Ectodermal cell (in vitro differentiated cells): ENCODE measurements around the gene RNASE8.

Experiments
- H3K27ac ChIP-seq: 2 replicates; pipeline ENCODE4 v1.7.0; 2013; ENCODE audit warnings: mild to moderate bottlenecking, low read depth, low read length; ENCODE audit not compliant: insufficient read depth, poor library complexity, severe bottlenecking
- H3K27me3 ChIP-seq: 2 replicates; pipeline ENCODE4 v1.7.0; 2013; ENCODE audit warnings: mild to moderate bottlenecking, low read length; ENCODE audit not compliant: insufficient read depth, control insufficient read depth, poor library complexity, severe bottlenecking
- H3K36me3 ChIP-seq: one replicate; pipeline ENCODE4 v1.7.0; 2013; ENCODE audit warnings: low read length; ENCODE audit not compliant: control insufficient read depth, insufficient read depth
- H3K4me1 ChIP-seq: one replicate; pipeline ENCODE4 v1.7.0; 2013; ENCODE audit warnings: low read length; ENCODE audit not compliant: control insufficient read depth, insufficient read depth
- H3K4me3 ChIP-seq: 2 replicates; pipeline ENCODE4 v1.7.0; 2013; ENCODE audit warnings: low read depth, low read length, control low read depth; ENCODE audit not compliant: insufficient read depth
- H3K9me3 ChIP-seq: 2 replicates; pipeline ENCODE4 v1.7.0; 2013; ENCODE audit warnings: mild to moderate bottlenecking, low read length, moderate library complexity; ENCODE audit not compliant: control insufficient read depth
- WGBS, 2 experiments: methylation state at CpG; one replicate each; pipeline ENCODE4 v1.1.7; 2013; ENCODE audit warnings: missing lambda C conversion rate in 2 of 2; 5-methylcytosine and 5-hydroxymethylcytosine counted together

The RNASE8 gene

GRCh38 chr14:21092273-21093011 is 34.8 kb downstream of the RNASE8 start:
- peak overlapping the region; percentile 56 for H3K27ac ChIP-seq
- peaks cover 41% of the 10 kb centered on the region for H3K36me3 ChIP-seq
- H3K4me1 ChIP-seq: peaks cover 44% of the 10 kb centered on the region

GRCh38 chr14:21093018-21093417 is 35.4 kb downstream of the RNASE8 start:
- no peak overlapping the region for H3K4me3 ChIP-seq
- H3K27ac ChIP-seq: no peak overlapping the region
- no peaks in the 10 kb centered on the region for H3K27me3 ChIP-seq
- H3K4me1 ChIP-seq: peaks cover 44% of the 10 kb centered on the region
- WGBS, 2 experiments: 85 to 87% methylated on average over 36 of the region's 36 CpGs
- no peaks in the 10 kb centered on the region for H3K9me3 ChIP-seq
- H3K36me3 ChIP-seq: peaks cover 41% of the 10 kb centered on the region

More at GRCh38 chr14:21092273-21093011, 34.8 kb downstream of the RNASE8 start:
- WGBS, 2 experiments: 67% methylated on average over 59 of the region's 59 CpGs
- no peaks in the 10 kb centered on the region for H3K9me3 ChIP-seq
- H3K4me3 ChIP-seq: no peak overlapping the region
- no peaks in the 10 kb centered on the region for H3K27me3 ChIP-seq

- 9 to 10% methylated on average over 7 of the region's 7 CpGs for WGBS, 2 experiments
- peaks cover 46% of the 10 kb centered on the region for H3K4me1 ChIP-seq
- H3K36me3 ChIP-seq: peaks cover 37% of the 10 kb centered on the region
- no peaks in the 10 kb centered on the region for H3K27me3 ChIP-seq
- H3K9me3 ChIP-seq: no peaks in the 10 kb centered on the region
- H3K4me3 ChIP-seq: peak overlapping the region; percentile 35
- H3K27ac ChIP-seq: peak overlapping the region; percentile 99
Observed at GRCh38 chr14:21093769-21094681, 36.4 kb downstream of the RNASE8 start.

GRCh38 chr14:21095430-21096205 is 38.0 kb downstream of the RNASE8 start:
- H3K27ac ChIP-seq: no peak overlapping the region
- 86 to 87% methylated on average over 5 to 6 of the region's 6 CpGs for WGBS, 2 experiments
- no peaks in the 10 kb centered on the region for H3K27me3 ChIP-seq
- H3K36me3 ChIP-seq: peaks cover 23% of the 10 kb centered on the region
- no peaks in the 10 kb centered on the region for H3K9me3 ChIP-seq
- H3K4me1 ChIP-seq: peaks cover 55% of the 10 kb centered on the region
- peak overlapping the region; percentile 76 for H3K4me3 ChIP-seq

GRCh38 chr14:21096438-21096837 is 38.8 kb downstream of the RNASE8 start:
- Histone ChIP-seq H3K36me3 (peaks cover 15% of the 10 kb centered on the region), H3K4me3 (peak overlapping the region; percentile 76), H3K27me3 (no peaks in the 10 kb centered on the region), H3K4me1 (peaks cover 55% of the 10 kb centered on the region), H3K27ac (no peak overlapping the region), H3K9me3 (no peaks in the 10 kb centered on the region)
- WGBS, 2 experiments: 82 to 83% methylated on average over 3 of the region's 3 CpGs

- H3K27me3 ChIP-seq: no peaks in the 10 kb centered on the region
- peaks cover 9% of the 10 kb centered on the region for H3K36me3 ChIP-seq
- 19 to 22% methylated on average over 9 to 10 of the region's 10 CpGs for WGBS, 2 experiments
- H3K9me3 ChIP-seq: no peaks in the 10 kb centered on the region
- H3K4me1 ChIP-seq: peaks cover 50% of the 10 kb centered on the region
- peak overlapping the region; percentile 76 for H3K4me3 ChIP-seq
- peak overlapping the region; percentile 88 for H3K27ac ChIP-seq
Observed at GRCh38 chr14:21096978-21097635, 39.5 kb downstream of the RNASE8 start.

GRCh38 chr14:21097636-21098075 is 40.0 kb downstream of the RNASE8 start:
- Histone ChIP-seq H3K36me3 (peaks cover 6% of the 10 kb centered on the region), H3K9me3 (no peaks in the 10 kb centered on the region), H3K4me1 (peaks cover 52% of the 10 kb centered on the region), H3K4me3 (peak overlapping the region; percentile 76), H3K27ac (peak overlapping the region; percentile 88), H3K27me3 (no peaks in the 10 kb centered on the region)
- WGBS, 2 experiments: 0 to 1% methylated on average over 15 to 17 of the region's 19 CpGs

- 1% methylated on average over 72 to 84 of the region's 90 CpGs for WGBS, 2 experiments
- Histone ChIP-seq H3K9me3 (no peaks in the 10 kb centered on the region), H3K4me1 (peaks cover 52% of the 10 kb centered on the region), H3K27me3 (no peaks in the 10 kb centered on the region), H3K36me3 (peaks cover under 1% of the 10 kb centered on the region), H3K4me3 (peak within 1 kb of the TSS; percentile 76), H3K27ac (peak within 1 kb of the TSS; percentile 88)
Observed at GRCh38 chr14:21098076-21098891, 40.7 kb downstream of the RNASE8 start, which contains the start of gene ZNF219. ZNF219 (minus strand) TSS chr14:21098655; CDS start chr14:21093591, 5,064 bp downstream.
